ENCODE results near the gene NACA.

The NACA gene

DNA sequence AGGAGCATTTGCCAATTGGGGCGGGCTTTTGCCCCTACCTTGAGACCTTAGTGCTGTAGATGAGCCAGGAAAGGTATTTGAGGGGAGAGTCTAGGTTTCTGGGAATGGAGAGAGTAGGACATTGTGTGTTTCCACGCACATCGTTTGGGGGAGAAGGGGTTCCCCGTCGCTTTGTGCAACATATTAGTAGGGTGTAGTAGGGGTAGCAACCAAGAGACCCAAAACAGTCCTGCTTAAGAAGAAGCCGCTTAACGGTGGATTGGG, 36.3 kb downstream of the NACA start:
- Histone ChIP-seq H3K9ac (peak overlapping the region; percentile 95 to 100 (median 98)), H3K4me3 (peak overlapping the region; percentile 49 to 100 (median 67))
- no peak for TF ChIP-seq Cebpa-rat (IDR thresholded peaks at IDR 0.05)

DNA sequence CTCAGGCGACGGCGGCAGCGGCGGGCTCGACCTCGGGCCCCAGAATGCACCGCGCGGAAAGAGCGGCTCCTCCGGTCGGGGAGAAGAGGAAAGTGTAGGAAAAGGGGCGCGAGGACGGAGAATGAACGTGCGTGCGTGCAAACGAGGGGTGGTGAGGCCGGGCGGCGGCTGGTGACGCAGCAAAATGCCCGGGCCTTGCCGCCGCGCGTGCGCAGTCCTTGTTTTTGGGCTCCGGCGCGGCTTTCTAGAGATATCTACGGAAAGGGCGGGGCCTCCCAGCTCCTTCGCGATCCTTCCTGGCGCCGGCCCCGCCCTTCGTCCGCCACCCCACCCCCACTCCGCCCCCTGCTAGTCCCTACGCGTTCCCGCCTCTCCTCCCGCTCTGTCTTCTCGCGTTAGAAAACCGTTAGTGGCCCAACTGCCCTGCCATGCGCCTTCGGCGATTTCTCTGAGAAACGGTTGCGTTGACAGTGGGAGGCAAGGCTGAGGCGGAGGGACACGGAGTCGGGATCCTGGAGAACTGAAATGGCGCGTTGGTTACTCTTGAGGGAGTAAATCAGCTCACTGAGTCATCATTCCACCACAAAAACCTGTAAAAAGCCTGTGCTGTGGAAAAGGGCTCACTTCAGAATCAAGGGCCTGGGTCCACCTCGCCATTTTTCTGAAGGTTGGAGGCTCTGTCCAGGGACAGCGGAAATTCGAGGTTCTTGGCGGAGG, 36.8 kb downstream of the NACA start, which contains the start of gene PTGES3:
Gene PTGES3, minus strand, starts transcription at position 156 of the 717 bp plus-strand sequence. CDS start 285 bp downstream, outside the sequence.
- peaks cover 18 to 30% (median 23%) of the 10 kb centered on the region in 10 experiments for H3K4me1 ChIP-seq

More for the DNA sequence above, 36.3 kb downstream of the NACA start:
- Histone ChIP-seq H3K9me3 (replicated peaks in 1 of 11) (peaks cover 0 to 8% (median 0%) of the 10 kb centered on the region in 11 experiments; a peak in 2 of 22 replicates), H4K20me1 (peaks cover 28 to 40% (median 37%) of the 10 kb centered on the region in 11 experiments), H3K27ac (peak overlapping the region; percentile 88 to 99 (median 97)), H3K27me3 (no peaks in the 10 kb centered on the region), H3K36me3 (peaks cover 0 to 32% (median 25%) of the 10 kb centered on the region in 11 experiments; a peak in 15 of 22 replicates), H3K4me2 (peak overlapping the region; percentile 76 to 97 (median 89)), H3K4me1 (peaks cover 15 to 25% (median 18%) of the 10 kb centered on the region in 10 experiments)

DNA sequence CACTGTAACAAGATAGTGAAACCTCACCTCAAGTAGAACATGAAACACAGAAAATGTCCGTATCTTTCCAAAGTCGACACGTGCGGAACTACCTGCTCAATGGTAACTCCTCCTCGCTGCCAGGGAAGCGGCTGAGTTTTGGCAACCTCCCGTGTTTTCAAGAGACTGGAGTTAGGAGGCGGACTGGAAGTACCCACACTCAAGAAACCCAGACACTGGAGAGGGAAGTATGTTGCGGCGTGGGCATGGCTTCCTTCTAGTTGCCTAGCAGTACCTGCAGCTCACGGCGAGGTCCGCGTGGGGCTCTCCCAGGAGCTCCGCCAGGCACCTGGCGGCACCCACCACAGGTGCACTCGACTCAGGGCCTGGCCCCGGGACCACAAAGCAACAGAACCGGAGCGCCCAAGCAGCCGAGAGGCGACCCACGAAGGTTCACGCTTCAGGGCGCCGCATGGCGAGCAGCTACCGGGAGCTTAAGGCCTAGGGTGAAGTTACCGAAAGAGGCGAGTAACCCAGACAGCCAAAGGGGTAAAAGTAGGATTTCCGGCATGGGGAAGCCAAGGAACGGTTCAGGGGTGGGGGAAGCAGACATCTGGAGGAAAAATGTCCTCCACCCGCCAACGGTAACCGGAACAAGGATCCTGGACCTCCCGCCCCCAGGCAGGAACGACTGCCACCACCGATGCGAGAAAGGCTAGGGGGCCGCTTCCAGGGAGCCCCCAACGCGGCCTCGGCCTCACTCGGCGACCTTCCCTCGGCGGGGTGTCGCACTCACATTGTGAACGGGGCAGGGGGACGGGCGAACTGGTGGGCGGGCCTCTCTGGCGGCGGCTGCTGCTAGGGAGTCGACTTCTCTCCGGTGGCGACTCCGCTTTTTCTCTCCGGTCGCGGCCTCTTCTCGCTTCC, 37.6 kb downstream of the NACA start:
- Histone ChIP-seq H3K4me3 (peak overlapping the region; percentile 76 to 100 (median 97)), H3K4me1 (peaks cover 26 to 38% (median 31%) of the 10 kb centered on the region in 10 experiments)

More for the DNA sequence above, 36.8 kb downstream of the NACA start, which contains the start of gene PTGES3:
- Histone ChIP-seq H3K36me3 (peaks cover 0 to 37% (median 27%) of the 10 kb centered on the region in 11 experiments; a peak in 16 of 22 replicates), H3K27me3 (no peaks in the 10 kb centered on the region), H4K20me1 (peaks cover 33 to 44% (median 42%) of the 10 kb centered on the region in 11 experiments), H3K4me3 (peak within 1 kb of the TSS; percentile 76 to 100 (median 97)), H3K27ac (peak within 1 kb of the TSS; percentile 96 to 99 (median 97)), H3K4me2 (peak within 1 kb of the TSS; percentile 80 to 99 (median 94)), H3K9ac (peak within 1 kb of the TSS; percentile 95 to 100 (median 98)), H3K9me3 (replicated peaks in 1 of 11) (peaks cover 0 to 8% (median 0%) of the 10 kb centered on the region in 11 experiments; a peak in 2 of 22 replicates)
- TF ChIP-seq Cebpa-rat (IDR thresholded peaks at IDR 0.05) = no peak

DNA sequence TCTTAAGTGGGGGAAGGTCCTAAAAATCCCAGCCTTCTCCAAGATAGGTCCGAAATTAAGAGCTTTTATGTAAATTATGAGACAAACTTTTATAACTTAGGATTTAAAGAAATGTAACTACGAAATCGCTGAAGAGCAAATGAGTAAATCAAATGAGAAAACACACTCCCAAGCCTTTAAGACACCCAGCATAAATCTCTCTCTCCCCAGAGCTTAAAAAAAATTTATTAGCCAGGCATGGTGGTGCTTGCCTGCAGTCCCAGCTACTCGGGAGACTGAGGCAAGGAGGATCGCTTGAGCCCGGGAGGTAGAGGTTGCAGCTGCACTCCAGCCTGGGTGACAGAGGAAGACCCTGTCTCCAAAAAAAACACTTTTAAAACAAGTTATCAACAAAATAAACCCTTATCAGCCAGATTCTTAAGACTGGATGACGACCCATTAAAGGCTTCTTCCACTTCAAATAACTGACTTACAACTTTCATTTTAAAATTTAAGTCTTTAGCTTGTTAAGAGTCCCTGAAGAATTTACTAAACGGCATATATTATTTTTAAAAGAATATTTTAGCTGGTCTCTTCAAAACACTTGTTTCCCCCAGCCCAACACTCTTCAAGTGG, 40.2 kb downstream of the NACA start:
- Histone ChIP-seq H3K4me1 (peaks cover 37 to 59% (median 47%) of the 10 kb centered on the region in 10 experiments), H3K9ac (peak overlapping the region; percentile 95 to 100 (median 98)), H4K20me1 (peaks cover 67 to 79% (median 77%) of the 10 kb centered on the region in 11 experiments), H3K36me3 (peaks cover 12 to 71% (median 61%) of the 10 kb centered on the region in 11 experiments), H3K4me2 (peak overlapping the region; percentile 71 to 99 (median 88)), H3K9me3 (replicated peaks in 1 of 11) (peaks cover 0 to 7% (median 0%) of the 10 kb centered on the region in 11 experiments; a peak in 2 of 22 replicates), H3K27ac (peak overlapping the region; percentile 66 to 99 (median 97)), H3K4me3 (peak overlapping the region; percentile 76 to 100 (median 97)), H3K27me3 (no peaks in the 10 kb centered on the region)
- TF ChIP-seq Cebpa-rat (IDR thresholded peaks at IDR 0.05) = no peak

More for the DNA sequence above, 37.6 kb downstream of the NACA start:
- no peak for TF ChIP-seq Cebpa-rat (IDR thresholded peaks at IDR 0.05)
- H3K9me3 ChIP-seq (replicated peaks in 1 of 11) = peaks cover 0 to 8% (median 0%) of the 10 kb centered on the region in 11 experiments; a peak in 2 of 22 replicates
- peaks cover 41 to 53% (median 50%) of the 10 kb centered on the region in 11 experiments for H4K20me1 ChIP-seq
- peak overlapping the region; percentile 89 to 99 (median 97) for H3K27ac ChIP-seq
- peaks cover 0 to 45% (median 35%) of the 10 kb centered on the region in 11 experiments; a peak in 18 of 22 replicates for H3K36me3 ChIP-seq
- no peaks in the 10 kb centered on the region for H3K27me3 ChIP-seq
- peak overlapping the region; percentile 71 to 99 (median 88) for H3K4me2 ChIP-seq
- peak overlapping the region; percentile 95 to 100 (median 98) for H3K9ac ChIP-seq

GRCh38 chr12:56682323-56682722, 42.8 kb downstream of the NACA start:
- Histone ChIP-seq H3K36me3 (peaks cover 33 to 96% (median 85%) of the 10 kb centered on the region in 11 experiments), H3K9ac (peak overlapping the region in 8 of 11 experiments; percentile 11 to 100 (median 98); a peak in 7 of 22 replicates), H3K9me3 (replicated peaks in 1 of 11) (no peaks in the 10 kb centered on the region), H3K27ac (peak overlapping the region in 3 of 11 experiments; percentile 15 to 99 (median 97); a peak in 3 of 22 replicates), H3K4me2 (peak overlapping the region; percentile 71 to 99 (median 88)), H3K4me1 (peaks cover 28 to 73% (median 48%) of the 10 kb centered on the region in 10 experiments), H3K4me3 (peak overlapping the region in 4 of 10 experiments; percentile 6 to 100 (median 56); a peak in 3 of 20 replicates), H4K20me1 (peaks cover 92 to 100% (median 100%) of the 10 kb centered on the region in 11 experiments), H3K27me3 (no peaks in the 10 kb centered on the region)
- no peak for TF ChIP-seq Cebpa-rat (IDR thresholded peaks at IDR 0.05)

GRCh38 chr12:56679883-56680575, 45.1 kb downstream of the NACA start:
- Histone ChIP-seq H3K27me3 (no peaks in the 10 kb centered on the region), H3K9me3 (replicated peaks in 1 of 11) (no peaks in the 10 kb centered on the region), H4K20me1 (peaks cover 100% of the 10 kb centered on the region in 11 experiments), H3K4me1 (peaks cover 27 to 79% (median 51%) of the 10 kb centered on the region in 10 experiments), H3K4me2 (peak overlapping the region in 7 of 11 experiments; percentile 13 to 81 (median 29); a peak in 7 of 22 replicates), H3K27ac (peak overlapping the region in 2 of 11 experiments; percentile 16 to 27; a peak in 1 of 22 replicates), H3K9ac (peak overlapping the region in 3 of 11 experiments; percentile 6 to 41 (median 21); a peak in 1 of 22 replicates), H3K4me3 (no peak overlapping the region), H3K36me3 (peaks cover 33 to 96% (median 86%) of the 10 kb centered on the region in 11 experiments)
- no peak for TF ChIP-seq Cebpa-rat (IDR thresholded peaks at IDR 0.05)

- Histone ChIP-seq H3K4me3 (no peak overlapping the region), H3K4me1 (peaks cover 21 to 76% (median 50%) of the 10 kb centered on the region in 10 experiments), H3K9ac (no peak overlapping the region; a peak in 1 of 22 replicates), H3K27ac (peak overlapping the region in 1 of 11 experiments; percentile 27; a peak in 1 of 22 replicates), H3K27me3 (no peaks in the 10 kb centered on the region), H3K4me2 (peak overlapping the region in 6 of 11 experiments; percentile 6 to 29 (median 10); a peak in 7 of 22 replicates), H3K9me3 (replicated peaks in 1 of 11) (no peaks in the 10 kb centered on the region), H3K36me3 (peaks cover 33 to 97% (median 94%) of the 10 kb centered on the region in 11 experiments), H4K20me1 (peaks cover 100% of the 10 kb centered on the region in 11 experiments)
- no peak for TF ChIP-seq Cebpa-rat (IDR thresholded peaks at IDR 0.05)
Measured at GRCh38 chr12:56678852-56679251, 46.2 kb downstream of the NACA start.

Data from BLaER1 treated with 17β-estradiol and CSF1 and Interleukin-3, amounts not matched to agents 10 nM and 100 nM (cell line).